Eye (tissue), 1 donor: ENCODE results near the gene KRT8.

Experiments
- DNase-seq: peaks from one replicate; pipeline ENCODE4 v3.0.0-alpha.2; 2015

KRT8 gene

DNA sequence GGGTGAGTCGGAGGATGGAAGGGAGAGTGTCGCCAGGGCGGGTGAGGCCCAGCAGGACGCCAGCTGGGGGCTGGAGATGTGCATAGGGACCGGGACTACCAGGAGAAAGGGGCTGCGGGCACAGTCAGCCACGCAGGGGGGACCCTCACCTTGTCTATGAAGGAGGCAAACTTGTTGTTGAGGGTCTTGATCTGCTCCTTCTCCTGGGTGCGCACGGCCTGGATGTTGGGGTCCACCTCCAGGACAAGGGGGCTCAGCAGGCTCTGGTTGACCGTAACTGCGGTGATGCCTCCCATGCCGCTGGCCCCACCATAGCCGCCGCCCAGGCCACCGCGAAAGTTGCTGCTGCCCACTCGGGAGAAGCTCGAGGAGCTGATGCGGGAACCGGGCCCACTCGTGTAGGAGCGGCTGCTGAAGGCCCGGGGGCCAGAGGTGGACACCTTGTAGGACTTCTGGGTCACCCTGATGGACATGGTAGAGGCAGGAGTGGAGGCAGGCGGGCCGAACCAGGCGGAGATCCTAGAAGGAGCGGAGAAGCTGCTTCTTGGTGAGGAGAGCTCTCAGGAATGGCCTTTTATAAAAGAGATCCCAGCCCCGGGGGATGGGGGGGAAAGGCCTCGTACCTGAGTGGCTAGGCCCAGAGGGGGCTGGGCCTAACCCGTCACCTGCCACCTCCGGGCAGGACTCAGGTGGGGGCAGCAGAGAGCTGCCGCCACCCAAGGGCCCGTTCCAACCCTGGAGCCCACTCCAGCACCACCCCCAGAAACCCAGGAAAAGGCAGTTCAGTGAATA is at the start of gene KRT8:
Gene KRT8 (minus strand): TSS at position 568 of the 792 bp plus-strand sequence. CDS start 95 bp downstream, at position 473.
- peak; percentile 69 for DNase-seq

DNA sequence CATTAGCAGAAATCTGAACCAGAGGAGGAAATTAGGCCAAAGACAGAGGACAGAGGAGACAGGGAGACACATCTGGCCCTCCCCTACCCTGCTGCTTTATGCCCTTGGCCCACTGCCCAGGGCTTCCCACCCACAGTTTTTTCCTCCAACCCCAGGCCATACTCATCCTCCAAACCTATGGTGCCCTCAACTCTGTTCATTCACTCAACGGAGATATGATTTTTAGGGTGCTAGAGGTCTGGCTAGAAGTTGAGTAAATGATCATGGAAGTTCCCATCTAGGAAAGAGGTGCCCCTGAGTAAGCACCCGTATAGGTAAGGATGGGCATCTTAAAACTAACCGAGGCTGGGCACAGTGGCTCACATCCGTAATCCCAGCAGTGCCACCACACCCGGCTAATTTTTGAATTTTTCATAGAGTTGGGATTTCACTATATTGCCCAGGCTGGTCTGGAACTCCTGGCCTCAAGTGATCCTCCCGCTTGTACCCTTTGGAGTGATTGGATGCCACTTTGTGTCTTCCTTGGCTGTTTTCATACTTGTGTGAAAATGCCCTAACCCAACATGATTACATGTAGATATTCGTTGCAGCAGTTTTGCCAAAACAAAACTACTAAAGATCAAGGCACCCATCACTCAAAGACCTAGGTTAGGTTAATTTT is 48.4 kb upstream of the KRT8 start:
- DNase-seq = no peak

DNA sequence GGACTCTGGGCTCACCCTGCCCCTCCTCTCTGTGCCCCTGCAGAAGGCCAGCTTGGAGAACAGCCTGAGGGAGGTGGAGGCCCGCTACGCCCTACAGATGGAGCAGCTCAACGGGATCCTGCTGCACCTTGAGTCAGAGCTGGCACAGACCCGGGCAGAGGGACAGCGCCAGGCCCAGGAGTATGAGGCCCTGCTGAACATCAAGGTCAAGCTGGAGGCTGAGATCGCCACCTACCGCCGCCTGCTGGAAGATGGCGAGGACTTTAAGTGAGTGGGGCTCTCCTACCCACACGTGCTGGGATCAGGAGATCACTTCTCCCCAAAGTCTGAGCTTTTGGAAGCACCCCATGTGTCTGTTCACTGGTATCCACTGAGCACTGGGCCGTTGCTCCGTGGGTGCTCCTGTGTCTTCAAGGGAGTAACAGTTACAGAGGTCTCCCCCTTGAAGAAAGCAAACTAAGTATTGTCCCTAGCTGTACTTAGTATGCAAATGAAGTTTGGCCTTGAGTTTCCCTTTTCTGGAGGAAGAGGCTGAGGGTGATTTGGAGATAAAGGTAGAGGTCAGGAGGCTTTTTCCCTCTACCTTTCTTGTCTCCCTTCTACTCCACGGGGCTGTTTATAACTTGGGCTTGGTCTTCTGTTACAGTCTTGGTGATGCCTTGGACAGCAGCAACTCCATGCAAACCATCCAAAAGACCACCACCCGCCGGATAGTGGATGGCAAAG is 47.4 kb upstream of the KRT8 start:
- no peak for DNase-seq

DNA sequence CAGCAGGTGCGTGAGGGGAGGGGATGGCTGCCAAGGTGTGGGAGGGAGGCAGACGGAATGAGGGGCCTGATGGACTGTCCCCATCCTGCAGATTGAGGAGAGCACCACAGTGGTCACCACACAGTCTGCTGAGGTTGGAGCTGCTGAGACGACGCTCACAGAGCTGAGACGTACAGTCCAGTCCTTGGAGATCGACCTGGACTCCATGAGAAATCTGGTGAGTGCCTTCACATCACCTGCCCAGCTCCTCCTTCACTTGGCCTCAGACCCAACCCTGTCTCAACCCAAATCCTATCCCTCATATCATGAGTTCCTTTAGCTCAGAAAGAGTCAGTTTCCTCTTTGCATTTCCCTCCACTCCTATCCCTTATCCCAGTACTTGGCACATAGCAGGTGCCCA is 46.8 kb upstream of the KRT8 start:
- DNase-seq = no peak

DNA sequence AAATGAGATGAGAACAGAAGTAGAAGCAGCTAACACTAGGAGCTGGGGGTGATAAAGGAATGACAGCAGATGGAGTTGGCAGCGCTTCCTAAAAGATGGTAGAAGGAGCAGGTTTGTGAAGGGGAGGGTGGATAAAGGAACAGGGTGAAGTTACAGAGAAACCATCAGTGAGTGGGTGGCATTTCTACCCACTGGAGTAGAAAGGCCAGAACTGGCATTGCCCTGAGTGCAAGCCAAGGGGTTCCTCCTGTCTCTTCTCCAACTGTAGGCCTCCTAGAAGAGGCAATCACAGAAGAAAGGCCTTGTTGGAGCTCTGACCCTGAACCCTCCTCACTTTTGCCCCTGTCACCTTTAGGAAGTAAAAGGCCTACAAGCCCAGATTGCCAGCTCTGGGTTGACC is 46.2 kb upstream of the KRT8 start:
- no peak for DNase-seq

DNA sequence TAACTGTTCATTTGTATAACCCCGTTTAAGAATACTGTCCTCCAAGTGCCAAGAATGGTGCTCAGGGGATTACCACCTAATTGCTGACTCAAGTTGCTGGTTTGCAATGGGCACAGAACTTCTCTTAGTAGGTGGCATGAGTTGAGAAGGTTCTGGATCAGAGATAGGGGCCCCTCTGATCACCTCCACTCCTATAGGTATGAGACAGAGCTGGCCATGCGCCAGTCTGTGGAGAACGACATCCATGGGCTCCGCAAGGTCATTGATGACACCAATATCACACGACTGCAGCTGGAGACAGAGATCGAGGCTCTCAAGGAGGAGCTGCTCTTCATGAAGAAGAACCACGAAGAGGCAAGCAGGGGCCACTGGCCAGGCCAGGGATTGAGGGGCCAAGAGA is 45.7 kb upstream of the KRT8 start:
- DNase-seq = no peak

DNA sequence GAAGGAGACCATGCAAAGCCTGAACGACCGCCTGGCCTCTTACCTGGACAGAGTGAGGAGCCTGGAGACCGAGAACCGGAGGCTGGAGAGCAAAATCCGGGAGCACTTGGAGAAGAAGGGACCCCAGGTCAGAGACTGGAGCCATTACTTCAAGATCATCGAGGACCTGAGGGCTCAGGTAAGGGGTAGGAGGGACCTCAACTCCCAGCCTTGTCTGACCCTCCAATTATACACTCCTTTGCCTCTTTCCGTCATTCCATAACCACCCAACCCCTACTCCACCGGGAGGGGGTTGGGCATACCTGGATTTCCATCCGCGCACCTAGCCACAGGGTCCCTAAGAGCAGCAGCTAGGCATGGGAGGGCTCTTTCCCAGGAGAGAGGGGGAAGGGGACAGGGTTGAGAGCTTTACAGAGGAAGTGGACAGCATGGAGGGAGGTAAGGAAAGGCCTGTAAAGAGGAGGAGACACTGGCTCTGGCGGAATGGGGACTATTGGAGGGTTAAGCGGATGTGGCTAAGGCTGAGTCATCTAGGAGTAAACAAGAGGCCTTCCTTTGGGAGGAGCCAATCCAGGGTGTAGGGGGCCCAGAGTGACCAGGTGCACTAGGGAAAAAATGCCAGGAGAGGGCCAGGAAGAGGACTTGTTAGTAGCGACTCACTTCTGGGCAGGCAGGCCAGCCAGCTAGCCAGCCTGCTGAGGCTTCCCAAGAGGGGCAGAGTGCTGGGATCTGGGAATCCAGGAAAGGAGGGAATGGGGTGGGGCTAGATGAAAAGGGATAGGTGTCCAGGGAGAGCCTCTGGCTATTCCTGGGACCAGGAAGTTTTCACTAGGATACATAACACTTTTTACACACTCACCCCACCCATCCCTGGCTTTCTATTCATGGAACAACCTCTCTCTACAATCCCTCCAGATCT is 44.8 kb upstream of the KRT8 start:
- no peak for DNase-seq

DNA sequence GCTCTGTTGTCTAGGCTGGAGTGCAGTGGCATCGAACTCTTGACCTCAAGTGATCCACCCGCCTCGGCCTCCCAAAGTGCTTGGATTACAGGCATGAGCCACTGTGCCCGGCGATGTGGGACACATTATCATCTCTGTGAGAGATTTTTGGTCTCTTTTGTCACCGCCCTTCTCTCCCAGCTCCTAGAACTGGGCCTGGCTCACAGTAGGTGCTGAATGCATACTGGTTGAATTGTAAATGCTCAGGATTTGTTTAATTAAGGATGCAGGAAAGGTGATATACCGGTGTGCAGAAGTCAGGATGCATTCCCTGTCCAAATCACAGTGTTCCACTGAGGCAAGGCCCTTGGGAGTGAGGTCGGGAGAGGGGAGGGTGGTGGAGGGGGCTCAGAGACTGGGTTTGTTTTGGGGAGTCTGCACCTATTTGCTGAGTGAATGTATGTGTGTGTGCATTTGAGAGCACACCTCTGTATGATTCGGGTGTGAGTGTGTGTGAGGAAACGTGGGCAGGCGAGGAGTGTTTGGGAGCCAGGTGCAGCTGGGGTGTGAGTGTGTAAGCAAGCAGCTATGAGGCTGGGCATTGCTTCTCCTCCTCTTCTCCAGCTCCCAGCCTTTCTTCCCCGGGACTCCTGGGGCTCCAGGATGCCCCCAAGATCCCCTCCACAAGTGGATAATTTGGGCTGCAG is 43.0 kb upstream of the KRT8 start:
- DNase-seq = no peak

DNA sequence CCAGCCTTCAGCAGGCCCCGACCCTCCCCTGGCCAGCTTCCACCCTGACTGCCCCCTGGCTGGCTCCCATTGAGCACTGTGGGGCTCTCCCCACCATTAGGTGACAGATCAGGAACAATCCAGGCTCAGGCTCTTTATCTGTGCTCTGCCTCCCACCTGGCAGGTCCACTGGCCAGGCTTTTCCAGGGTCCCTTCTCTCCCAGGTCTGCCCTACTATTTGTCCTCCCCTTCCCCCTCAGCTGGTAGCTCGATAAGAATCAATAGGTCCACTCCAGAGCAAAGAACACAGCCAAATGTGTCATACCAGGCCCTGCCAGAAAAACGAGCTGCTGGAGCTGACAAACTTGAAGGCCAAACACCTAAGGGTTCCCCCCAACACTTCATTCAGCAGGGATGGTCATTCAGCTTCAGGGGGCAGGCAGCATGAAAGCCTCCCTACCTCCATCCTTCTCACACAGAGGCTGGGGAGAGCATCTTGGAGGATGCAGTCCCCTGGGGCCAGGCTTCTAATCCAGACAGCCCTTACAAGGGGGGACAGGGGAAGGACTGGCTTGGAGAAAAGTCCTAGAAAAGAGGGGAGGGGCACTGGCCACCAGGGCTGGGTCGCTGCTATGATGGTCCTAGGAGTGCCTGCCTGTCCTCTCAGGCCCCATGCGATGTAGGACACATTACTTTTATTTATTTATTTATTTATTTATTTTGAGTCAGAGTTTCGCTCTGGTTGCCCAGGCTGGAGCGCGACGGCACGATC is 42.1 kb upstream of the KRT8 start:
- no peak for DNase-seq

DNA sequence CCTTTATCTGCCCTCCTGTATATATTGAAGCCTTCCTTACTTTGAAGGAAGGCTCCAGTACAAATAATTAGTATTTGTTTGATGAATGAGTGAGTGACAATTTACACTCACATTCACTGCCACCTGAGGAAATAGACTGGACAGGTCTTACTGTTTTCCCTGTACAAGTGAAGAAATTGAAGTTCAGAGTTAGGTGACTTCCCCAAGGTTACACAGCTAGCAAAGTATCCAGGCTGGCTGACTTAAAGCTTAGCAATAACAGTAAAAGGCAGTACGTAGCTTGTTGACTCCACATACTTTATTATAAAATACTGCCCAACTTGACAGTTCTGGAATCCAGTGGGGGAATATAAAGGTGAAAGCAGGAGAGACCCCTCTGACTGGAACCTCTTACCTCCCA is 41.5 kb upstream of the KRT8 start:
- no peak for DNase-seq

DNA sequence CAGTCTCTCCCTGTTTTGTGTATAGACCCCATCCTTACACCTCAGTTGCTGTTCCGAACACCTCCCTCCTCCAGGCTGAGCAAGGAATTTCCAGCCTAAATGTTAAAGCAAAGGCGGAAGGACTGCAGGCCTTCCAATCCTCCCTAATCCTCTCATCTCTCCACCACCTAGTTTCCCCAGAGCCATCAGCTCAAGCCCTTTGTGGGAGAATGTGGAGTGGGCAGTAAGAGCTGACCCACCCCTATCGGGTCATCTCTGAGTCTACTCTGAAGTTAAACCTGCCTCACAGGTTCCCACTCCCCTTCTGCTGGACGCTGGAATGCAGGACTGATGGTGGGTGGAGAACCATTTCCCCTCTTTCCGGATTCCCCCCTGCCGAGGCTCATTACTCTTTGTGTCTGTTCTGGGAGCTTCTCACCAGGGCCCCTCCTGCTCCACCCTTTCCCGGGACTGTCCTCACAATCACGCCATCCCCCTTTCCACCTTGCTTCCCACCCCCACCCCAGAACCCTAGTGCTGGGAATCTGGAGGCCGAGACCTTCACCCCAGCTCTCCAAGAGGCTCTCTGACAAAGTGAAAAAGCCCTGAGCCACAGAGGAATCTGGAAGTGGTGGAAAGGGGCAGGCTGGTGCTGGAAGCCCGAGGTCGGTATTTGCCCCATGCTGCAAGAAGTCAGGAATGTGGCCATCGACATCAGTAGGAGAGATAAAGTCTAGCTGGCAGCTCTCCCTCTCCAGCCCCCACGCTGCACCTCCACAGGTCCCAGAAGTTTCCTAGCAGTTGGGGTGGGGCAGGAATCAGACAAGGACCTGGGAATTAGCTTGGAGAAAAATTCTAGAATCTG is 40.7 kb upstream of the KRT8 start:
- DNase-seq = no peak

DNA sequence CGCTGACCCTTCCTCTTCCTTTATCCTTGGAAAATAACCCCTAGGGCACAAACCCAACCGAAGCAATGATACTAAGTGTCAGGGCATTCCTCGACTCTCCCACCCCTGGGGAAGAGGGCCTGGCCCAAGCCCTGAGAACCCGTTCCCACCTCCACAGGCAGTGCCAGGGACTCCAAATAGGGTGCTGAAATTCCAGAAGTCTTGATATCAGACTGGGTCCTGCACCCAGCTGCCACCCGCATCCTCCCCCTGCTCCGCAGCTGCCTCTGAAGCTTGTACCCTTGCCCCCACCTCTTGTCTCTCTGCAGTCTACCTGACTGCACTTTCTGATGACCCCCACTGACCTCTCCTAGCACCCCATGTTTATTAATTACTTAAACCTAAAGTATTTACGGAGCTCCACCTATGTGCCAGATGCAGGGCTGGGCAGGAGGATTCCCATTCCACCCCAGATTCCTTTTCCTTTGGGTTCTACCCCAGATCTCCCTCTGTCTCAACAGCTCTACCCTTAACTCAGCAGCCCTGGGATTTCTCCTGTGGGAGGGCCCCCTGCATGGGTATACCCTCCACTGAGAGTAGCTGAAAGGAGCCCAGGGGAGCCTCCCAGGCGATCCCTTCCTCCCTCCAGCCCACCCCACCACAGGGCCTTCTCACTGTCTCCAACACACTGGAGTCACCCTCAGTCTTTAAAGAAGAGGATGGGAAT is 40.0 kb upstream of the KRT8 start:
- DNase-seq = no peak

DNA sequence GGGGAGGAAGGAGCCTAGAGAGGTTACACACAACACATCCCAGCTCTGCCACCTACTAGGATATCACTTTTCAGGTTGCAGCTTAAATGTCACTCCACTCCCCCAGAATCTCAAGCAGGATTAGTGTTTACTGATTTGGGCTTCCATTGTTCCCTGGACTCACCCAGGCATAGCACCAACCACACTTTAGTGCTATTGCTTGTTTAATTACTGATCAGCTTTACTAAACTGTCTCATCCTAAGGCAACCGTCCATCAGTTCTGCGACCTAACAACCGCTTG is 38.0 kb upstream of the KRT8 start:
- DNase-seq = no peak

DNA sequence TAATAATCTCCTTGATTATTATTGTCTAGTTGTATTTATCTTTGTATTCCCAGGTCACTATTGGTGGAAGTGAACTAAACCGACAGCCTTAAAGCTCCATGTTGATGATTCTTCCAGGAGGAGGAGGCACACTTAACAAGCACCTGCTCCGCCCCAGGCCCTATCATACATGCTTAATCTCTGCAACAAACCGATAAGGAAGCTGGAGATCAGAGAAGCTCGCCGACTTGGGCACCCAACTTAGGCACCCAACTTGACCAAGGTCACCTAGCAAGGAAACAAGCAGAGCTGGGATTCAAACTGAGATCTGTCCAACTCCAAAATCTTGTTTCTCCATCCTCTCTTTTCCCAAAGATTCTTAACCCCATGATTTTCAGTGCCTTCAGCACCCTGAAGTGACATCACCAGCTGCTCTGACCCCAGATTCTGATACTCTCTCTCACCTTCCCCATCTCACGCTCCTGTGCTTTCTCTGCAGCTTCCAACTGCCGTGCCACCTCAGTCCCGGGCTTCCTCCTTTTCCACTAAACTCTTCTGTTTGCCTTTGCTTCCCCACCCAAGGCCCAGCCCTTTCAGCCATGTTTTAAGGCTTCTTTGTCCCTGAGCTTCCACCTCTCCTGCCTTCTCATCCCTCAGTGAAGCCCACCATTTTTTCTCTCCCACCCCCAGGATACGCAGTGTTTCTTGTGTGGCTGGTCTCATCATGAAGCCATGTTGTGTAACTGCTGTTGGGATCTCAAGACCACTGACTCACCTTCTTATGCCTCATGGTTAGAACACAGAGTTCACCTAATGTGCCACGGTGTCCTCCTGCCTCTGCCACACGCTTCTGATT is 37.4 kb upstream of the KRT8 start:
- no peak for DNase-seq

DNA sequence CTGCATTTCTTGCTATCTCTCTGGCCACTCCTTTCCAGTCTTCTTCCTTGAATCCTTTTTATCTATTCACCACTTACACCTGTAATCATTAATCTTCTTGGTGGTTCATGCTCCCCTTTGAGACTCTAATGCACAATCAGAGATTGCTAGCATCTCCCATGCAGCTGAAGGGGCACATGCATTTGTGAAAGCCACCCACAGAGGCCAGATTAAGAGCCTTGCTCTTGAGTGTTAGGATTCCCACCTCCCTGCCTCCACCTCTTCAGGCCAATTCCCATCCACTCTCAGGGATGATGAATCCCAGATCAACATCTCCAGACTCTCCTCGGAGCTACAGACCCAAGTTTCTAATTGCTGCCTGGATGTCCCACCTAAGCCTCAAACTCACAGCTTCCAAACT is 24.7 kb upstream of the KRT8 start:
- DNase-seq = no peak

DNA sequence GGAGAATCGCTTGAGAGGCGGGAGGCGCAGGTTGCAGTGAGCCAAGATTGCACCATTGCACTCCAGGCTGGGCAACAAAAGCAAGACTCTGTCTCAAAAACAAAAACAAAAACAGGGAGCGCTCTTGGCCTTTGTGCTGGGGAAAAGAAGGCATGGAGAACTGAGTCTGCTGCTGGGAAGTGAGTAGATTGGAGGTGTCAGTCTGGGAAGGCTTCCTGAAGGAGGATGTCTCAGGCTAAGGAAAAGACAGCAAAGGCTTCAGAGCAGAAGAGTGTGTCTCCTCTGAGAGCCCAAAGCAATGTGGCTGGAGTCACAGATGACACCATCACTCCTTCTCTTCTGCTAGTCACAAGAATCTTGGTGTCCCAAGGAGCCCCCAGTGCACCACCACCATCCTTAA is 23.1 kb upstream of the KRT8 start:
- DNase-seq = no peak

DNA sequence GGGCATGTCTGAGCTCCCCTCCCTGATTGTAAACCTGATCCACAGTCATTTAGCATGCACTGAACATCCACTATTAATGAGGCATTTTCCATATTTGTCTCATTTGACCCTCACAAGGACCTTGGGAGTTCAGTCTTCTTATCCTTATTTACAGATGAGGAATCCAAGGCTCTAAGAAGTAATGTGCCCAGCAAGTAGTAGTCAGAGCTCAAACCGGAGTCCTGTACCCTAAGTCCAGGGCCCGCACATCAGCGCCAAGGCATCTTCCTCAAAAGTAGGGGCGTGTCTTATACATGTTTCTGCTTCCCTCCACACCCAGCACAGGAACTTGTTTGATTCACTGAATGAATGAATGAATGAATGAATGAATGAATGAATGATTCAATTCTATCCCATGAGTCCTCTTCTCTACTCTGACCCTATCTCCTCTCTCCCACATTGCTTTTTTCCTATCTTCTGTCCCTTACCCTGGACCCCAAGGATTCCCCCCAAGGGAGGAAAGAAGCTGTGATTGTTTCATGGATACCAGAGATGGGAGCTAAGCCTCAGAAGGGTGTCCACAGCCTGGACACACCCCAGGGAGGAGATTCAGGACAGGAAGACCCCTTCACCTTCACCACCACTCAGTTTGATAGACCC is 21.8 kb upstream of the KRT8 start:
- no peak for DNase-seq

DNA sequence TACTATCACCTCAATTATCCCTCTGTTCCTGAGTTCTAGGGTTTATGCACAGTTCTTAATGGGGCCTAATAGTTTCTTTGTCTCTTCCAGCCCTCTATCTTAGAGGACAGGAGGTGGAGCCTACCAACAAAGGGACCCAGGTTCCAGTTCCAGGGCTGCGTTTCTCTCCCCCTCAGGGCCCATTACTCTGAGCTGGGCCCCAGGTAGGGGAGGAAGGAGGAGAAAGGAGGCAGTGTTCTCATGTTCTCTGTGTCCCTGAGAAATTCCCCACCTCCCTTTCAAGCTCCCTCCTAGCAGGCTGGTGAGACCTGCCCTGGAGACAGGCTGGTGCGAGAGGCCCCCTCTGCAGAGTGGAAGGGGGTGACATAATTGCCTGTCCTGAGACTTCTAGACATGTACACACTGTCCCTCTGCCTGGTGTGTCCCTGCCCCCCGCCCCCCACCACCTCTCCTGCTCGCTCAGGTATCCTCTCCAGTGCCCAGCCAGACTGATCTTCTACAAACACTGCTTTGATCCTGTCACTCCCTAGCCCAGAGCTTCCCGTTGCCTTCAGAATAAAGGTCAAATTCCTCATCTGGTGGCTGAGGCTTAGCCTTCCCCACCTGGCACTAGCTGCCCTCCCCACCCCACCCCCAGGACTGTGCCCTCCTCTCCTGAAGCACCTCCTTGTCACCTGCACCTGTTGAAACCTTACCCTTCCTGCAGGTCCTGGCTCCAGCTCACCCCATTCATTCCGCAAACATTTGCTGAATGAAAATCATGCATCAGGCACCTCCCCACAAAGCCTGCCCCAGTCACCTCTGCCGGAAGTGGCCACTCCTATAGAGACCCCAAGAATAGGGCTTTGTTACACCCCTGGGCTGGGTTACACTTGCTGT is 21.1 kb upstream of the KRT8 start:
- no peak for DNase-seq
